Stimulated activated naive CD4-positive, alpha-beta T cell (primary cell): ENCODE measurements around the gene LY6G6C.

ENCODE experiments used
- DNase-seq, 6 experiments: peaks; one replicate each; lab custom pipeline; 2025; lab: John Stamatoyannopoulos, UW

The LY6G6C gene

GRCh38 chr6:31705931-31706330, 15.6 kb downstream of the LY6G6C start:
- DNase-seq, result no peak

GRCh38 chr6:31702819-31703716, 18.5 kb downstream of the LY6G6C start, which contains the start of gene ABHD16A:
Gene ABHD16A (minus strand): TSS chr6:31703324. CDS start chr6:31703281, 43 bp downstream.
- DNase-seq, result peak; percentile 88 to 96 (median 94)

- no peak for DNase-seq
Observed at GRCh38 chr6:31702405-31702818, 19.1 kb downstream of the LY6G6C start.

- no peak for DNase-seq
Observed at GRCh38 chr6:31701666-31702404, 19.7 kb downstream of the LY6G6C start.

- no peak for DNase-seq
Observed at GRCh38 chr6:31700740-31701401, 20.7 kb downstream of the LY6G6C start.

- no peak for DNase-seq
Observed at GRCh38 chr6:31697555-31697954, 24.0 kb downstream of the LY6G6C start.

- no peak for DNase-seq
Observed at GRCh38 chr6:31693535-31693934, 28.0 kb downstream of the LY6G6C start.

GRCh38 chr6:31692886-31693285, 28.7 kb downstream of the LY6G6C start:
- DNase-seq, result no peak

GRCh38 chr6:31692353-31692752, 29.2 kb downstream of the LY6G6C start:
- no peak for DNase-seq

- no peak for DNase-seq
Observed at GRCh38 chr6:31691564-31692108, 29.9 kb downstream of the LY6G6C start.

GRCh38 chr6:31691078-31691463, 30.5 kb downstream of the LY6G6C start:
- DNase-seq, result no peak

GRCh38 chr6:31690231-31691077, 31.1 kb downstream of the LY6G6C start:
- no peak for DNase-seq

GRCh38 chr6:31689249-31690110, 32.1 kb downstream of the LY6G6C start:
- DNase-seq, result peak in 1 of 6 experiments; percentile 4

- no peak for DNase-seq
Observed at GRCh38 chr6:31687860-31688693, 33.5 kb downstream of the LY6G6C start.

GRCh38 chr6:31687321-31687720, 34.2 kb downstream of the LY6G6C start:
- no peak for DNase-seq

- DNase-seq, result no peak
Observed at GRCh38 chr6:31686483-31686882, 35.1 kb downstream of the LY6G6C start.

GRCh38 chr6:31683591-31683990, 38.0 kb downstream of the LY6G6C start:
- DNase-seq, result no peak

GRCh38 chr6:31681135-31681671, 40.3 kb downstream of the LY6G6C start:
- DNase-seq, result peak in 5 of 6 experiments; percentile 14 to 44 (median 26)
